Hypothalamus (tissue), 51 donors: ENCODE measurements around the gene IFI27.

Source experiments
- DNase-seq, 51 donors: peaks; one replicate each; lab custom pipeline; 2025; lab: John Stamatoyannopoulos, UW

IFI27 gene

DNA sequence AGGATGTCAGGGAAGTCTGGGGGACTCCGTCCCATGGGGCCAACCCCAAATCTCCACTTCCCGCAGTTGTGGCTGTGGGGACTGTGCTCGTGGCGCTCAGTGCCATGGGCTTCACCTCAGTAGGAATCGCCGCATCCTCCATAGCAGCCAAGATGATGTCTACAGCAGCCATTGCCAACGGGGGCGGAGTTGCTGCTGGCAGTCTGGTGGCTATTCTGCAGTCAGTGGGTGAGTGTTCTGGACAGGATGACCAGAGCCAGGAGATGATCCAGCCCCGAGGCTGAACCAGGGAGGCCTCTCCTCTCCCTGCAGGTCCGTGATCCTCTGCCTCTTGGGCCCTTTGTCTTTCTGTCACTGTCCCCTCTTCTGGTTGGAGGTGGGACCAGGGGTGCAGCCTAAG, 8.8 kb upstream of the IFI27 start:
- DNase-seq = peak in 4 of 51 donors; percentile 19 to 43 (median 30)

DNA sequence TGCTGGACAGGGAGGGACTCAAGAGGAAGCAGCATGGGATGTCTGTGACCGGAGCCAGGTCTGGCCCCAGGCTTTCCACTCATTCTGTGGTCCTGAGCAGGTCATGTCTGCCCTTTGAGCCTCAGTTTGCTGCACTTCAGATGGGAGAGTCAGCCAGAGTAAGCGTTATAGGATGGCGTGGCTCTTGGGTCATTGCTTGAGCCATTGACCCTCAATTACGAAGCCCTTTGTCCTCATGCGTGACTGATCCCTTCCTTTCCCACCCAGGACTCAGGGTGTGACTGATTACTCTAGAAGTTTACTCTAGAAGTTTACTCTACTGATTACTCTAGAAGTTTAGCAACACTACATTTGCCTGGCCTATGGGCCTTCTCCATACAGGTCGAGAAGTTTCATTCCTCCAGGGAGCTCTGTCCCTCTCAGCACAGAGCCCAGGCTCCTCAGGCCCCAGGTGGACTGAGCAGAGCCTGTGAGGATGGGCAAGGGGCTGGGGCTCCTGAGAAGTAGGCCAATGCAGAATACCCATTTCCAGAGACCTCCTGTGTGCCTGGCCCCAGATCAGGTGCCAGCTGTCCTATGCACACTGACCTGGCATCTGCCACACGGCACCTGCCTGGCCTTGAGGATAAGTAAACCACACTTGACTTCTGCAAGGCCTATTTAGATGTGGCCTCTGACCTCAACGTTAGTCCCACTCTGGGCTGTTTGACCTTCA, 7.6 kb upstream of the IFI27 start:
- no peak for DNase-seq

DNA sequence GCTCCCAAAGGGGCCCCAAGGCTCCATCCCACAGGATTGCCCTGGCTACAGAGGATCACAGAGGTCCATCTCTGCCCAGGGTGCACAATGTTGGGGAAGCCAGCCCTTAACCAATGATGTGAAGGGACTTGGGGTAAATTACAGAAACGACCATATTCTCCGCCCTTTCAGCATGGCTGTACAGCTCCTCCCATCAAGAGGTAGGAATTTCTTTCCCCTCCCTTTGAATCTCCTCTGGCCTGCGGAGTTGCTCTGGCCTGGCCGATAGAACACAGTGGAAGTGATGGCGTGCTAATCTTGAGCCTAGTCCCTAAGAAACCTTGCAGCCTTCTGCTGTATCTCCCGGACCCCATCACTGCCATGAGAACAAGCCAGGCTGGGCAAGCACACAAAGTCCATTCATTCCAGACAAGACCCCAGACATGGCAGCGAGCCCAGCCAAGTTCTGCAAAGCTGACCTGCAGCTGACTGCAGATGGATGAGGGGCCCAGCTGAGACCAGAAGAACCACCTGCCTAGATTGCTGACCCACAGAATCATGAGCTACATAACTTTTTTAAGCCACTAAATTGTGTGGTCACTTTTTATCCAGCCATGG, 6.9 kb upstream of the IFI27 start:
- peak in 13 of 51 donors; percentile 13 to 44 (median 27) for DNase-seq

DNA sequence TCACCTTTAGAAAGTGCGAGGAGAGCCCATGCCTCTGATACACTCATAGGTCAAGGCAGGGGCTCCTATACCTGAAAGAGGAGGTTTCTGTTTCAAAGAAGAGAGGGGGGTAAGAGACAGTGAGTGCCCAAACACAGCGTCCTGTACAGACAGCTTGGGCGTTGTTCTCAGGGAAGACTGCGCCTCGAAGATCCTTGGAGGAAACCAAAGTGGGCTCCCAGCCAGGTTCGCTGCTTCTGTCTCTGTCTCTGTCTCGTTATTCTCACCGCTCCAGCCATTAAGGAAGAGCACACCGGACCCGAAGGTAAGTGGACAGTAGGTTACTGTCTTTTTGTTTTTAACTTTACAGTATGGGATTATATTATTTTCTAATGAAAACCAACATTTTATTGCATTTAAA, 5.8 kb upstream of the IFI27 start:
- no peak for DNase-seq

DNA sequence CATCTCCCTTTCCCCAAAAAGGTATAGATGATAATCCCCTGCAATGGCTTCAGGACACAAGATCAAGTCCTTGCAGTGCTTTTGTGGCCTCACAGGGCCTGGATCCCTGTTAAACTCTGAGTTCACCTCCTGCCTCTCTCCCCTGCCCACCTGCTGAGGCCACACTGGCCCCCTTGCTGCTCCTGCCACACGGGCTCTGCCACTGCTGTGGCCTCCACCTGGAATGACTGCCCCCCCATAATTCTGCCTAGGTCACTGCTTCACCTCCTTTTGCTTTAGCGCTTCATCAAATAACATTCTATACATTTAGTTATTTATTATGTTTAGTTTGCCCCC, 653 bp upstream of the IFI27 start:
- no peak for DNase-seq

DNA sequence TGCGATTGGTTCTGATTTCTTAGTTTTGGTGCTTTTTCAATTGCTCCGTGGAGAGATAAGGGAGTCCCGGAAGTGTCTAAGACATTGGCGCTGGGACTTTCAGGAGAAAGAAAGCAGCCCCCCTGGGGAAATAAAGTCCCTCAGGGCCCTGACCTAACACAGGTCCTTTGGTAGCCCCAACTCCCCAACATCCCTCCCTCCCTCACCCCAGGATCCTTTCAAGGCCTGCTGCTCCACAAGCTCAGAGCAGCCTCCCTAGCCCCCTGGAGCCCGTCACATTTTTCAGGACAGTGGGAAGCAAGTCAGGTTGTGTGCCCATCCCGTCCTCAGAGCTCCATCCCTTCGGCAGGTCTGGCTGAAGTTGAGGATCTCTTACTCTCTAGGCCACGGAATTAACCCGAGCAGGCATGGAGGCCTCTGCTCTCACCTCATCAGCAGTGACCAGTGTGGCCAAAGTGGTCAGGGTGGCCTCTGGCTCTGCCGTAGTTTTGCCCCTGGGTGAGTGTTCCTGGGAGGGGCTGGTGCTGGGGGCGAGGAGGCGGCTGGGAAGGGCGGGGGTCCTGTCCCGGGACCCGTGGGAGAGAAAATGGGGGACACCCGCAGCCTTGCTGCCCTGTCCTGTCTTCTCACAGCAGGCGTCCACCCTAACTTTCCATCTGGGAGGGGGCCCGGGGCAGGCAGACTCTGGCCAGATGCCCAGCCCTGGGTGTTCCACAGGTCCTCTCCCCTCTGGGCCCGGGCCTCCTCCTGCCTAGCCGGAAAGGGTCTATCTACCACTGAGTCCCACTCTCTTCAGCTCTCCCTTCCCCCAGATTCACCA, 950 bp downstream of the IFI27 start:
- no peak for DNase-seq

DNA sequence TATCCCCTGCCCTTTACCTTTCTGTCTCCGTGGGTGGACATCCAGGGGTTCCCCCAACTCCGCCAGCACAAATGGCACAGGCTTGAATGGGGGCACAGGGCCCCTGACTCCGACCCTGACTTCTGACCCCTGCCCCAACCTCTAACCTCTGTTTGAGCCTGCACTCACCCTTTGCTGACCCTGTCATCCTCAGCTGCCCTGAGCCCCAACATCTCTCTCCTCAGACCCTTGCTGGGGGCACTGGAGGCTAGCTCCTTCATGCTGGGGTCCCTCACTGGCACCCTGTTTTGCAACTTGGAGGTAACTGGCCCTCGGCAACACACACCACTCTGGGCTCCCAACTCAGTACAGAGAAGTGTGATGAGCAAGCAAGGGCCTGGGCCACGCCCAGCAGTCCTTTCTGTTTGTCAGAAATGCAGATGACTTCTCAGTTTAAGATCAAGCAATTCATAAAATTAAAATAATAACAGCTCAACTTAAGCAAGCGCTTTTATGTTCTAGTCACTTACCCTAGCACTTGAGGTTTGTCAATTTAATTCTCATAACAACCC, 2.1 kb downstream of the IFI27 start:
- no peak for DNase-seq

DNA sequence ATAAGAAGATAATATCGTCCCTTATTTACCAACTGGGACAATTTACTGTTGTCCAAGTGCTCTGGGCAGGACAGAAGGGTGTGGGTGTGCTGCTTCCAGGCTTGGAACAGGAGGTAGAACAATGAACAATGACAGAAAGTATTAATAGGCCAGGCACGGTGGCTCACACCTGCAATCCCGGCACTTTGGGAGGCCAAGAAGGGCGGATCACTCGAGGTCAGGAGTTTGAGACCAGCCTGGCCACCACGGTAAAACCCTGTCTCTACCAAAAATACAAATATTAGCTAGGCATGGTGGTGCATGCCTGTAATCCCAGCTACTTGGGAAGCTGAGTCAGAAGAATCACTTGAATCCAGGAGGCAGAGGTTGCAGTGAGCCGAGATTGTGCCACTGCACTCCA, 2.5 kb downstream of the IFI27 start:
- no peak for DNase-seq

DNA sequence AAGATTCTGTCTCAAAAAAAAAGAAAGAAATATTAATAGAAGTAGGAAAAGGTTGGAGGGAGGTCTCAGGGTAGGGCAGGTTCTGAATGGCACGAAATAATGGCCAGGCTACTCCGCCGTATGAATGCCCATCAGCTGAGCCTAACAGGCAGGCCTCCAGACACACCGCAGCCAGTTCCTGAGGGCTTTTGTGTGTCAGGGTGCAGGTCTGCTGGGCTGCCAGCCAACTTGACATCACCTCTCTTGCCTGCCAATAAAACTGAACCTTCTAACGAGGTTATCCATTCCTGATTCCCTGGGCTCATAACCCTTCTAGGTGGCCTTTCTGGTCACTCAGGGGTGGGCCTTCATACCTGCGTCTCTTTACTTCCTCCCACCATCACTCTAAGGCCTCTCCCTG, 3.0 kb downstream of the IFI27 start:
- peak in 11 of 51 donors; percentile 14 to 38 (median 23) for DNase-seq

DNA sequence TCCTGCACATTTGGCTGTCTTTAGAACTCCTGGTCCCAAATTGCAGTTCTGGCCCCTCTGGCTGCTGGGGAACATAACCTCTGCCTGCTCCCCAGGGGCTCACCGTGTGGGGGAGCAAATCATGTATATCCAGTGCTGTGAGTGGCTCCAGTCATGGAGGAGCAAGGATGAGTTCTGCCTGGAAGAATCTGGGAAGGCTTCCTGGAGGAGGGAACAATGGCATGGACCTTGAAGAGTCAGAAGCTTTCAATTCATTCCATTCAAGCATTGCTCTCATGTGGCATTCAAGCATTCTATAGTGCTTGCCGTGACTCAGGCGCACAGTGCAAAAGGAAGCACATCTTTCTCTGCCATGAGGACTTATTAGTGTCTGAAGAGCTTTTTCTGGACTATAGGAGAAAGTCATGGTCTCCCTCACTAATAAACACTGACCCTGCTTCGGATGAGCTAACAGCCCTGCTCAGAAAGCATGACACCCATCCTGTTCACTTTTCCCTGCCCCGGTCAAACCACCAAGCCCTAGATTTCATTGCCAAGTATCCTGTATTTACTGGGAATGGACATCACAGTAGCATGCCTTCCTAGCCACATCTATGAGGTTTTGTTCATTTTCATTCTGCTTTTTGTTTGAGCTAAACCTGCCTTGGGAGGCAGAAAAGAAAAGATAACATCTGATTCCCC, 3.5 kb downstream of the IFI27 start:
- no peak for DNase-seq

DNA sequence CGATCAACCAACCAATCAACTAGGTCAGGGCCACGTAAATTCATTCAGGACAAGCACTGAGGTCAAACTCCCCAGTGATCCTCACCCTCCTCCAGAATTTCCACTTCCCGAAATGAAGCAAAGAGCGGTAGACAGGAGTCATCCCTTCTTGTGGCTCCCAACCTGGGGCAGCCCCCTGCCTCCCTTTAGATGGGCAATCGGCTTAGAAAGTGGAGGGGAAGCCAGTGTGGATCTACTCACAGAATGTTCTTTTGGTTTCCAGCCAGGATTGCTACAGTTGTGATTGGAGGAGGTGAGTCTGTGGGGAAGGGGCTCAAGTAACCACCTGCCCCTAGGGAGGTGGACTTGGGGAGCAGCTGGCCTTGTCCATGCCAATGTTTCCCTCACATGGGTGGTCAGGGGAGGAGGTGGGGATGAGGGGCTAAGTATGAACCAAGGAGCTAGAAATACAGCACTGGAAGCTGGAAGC, 4.1 kb downstream of the IFI27 start:
- DNase-seq = no peak

DNA sequence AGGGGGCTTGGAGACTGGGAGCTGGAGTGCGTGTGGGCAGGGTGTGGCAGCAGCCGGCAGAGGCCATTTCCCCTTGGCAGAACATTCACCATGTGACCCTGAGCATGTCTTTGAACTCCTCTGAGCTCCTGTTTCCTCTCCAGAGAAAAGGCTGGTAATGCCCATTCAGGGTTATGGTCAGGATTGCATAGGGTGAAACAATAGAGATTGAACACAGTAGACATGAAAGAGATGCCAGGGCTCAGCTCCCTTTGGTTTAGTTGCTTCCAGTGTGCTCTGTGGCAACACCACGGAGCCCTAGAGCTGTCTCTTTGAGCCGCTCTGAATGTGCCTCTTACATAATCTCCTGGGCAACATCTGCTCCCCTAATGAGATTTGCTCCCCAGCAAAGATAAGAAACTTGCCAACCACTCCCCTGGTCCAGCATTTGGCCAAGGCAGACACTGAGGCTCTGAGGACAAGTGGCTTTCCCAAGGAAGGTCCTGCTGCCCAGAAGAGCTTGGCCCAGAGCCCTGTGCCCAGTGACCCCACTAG, 4.6 kb downstream of the IFI27 start:
- peak in 3 of 51 donors; percentile 13 to 24 (median 13) for DNase-seq

DNA sequence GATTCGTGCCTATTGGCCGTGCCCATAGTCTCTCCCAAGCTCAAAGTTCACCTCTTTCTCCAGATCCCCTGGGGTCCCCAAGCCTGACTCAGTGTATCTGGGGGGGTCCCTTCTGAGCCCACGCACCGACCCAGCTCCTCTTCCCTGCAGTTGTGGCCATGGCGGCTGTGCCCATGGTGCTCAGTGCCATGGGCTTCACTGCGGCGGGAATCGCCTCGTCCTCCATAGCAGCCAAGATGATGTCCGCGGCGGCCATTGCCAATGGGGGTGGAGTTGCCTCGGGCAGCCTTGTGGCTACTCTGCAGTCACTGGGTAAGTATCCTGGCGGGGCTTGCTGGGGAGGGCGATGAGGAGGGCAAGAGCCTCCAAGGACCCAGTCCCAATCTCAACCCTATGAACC, 5.1 kb downstream of the IFI27 start:
- DNase-seq = no peak

DNA sequence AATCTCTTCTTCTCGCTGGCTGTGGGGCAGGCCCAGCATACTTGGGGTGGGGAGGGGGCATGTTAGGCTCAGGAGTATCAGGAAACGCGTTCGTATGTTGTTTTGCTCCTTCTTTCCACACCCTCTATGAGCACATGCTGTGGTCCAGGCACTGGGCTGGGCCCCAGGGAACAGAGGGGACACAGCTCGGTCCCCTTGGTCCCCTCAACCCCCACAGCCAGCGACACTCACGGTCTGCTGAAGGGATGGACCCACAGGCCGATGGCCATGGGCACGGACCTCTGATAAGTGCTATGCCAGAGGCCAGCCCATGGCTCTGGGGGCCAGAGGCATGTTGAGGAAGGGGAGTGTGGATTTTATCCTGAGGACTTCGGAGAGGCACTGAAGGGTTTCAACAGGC, 6.2 kb downstream of the IFI27 start:
- DNase-seq = no peak

DNA sequence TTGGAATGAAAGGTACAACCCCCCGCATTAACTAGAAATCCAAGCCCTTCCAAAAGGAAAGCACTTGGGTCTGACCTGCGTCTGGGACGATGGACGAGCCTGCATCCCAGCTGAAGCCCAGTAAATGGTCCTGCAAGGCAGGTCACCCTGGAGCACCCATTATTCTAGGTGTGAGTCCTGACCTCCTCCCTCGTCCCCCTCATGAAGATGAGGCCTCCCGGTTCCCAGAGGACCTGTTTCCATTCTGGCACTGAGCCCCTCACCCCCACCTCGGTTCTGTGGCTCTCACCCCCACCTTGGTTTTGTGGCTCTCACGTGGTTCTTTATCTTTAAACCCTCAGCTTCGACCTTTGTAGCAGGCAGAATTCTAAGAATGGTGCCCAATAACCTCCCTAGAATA, 7.3 kb downstream of the IFI27 start:
- DNase-seq = no peak

DNA sequence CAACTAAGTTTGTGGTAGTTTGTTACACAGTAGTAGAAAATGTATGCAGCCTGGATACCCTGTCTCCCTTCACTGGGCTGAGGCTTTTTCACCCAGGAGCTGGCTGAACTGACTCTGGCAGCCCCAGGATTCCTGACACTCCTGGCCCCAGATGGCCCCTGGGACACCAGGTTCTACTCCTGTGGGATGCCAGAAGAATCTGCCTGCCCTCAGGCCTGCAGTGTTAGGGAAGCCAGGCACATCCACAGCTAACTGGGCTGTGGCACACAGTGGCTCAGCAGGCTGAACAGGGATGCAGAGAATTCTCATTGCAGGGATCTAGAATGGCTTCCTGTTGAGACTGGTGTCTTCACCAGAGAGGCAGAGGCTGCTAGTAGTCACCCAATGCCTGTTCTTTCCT, 8.5 kb downstream of the IFI27 start:
- DNase-seq = no peak

DNA sequence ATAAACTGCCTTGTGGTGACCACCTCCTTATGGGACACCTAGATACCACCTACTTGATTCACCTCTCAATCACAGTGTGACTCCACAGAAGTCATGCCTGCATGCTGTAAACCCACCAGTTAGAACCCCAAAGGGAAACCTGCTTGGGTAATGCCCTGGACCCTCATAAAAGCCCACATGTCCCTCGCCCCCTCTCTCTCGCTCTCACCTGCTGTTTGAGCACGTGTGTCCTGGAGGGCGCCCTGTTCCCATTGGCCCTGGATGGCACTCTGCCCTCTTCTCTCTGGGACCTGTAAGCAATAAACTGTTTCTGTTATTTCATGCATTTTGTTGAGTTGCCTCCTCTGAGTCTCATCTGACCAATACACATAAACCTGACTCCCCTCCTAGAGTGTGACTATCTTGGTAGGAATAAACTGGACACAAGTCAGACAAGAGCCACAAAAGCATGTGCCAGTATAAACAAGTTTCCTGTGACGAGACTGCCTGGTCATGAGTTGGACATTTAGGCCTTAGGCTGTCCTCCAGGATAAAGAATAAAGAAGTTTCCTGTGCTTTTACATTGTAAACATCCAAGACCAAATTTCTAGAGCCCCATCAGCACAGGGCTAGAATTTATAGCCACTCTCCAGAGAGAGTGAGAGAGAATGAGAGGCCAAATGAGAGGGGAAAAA, 10.3 kb downstream of the IFI27 start:
- no peak for DNase-seq

DNA sequence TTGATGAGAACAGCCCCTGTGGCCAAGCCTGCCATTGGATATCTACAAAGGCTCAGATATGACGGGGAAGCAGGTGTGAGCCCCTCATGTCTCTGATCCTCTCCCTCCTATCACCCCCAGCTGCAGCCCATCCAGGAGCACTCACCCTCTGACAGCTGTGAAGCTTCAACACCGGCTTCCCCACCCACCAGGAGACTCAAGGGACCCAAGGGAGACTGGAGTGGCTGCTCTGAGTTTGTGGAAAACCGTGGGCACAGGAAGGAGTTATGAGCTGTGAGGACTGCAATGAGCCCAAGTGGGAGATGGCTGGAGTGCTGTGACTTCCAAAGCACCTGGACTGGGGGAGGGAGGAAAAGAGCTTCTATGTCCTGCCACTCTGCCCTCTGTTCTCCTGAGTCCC, 10.9 kb downstream of the IFI27 start:
- DNase-seq = no peak

DNA sequence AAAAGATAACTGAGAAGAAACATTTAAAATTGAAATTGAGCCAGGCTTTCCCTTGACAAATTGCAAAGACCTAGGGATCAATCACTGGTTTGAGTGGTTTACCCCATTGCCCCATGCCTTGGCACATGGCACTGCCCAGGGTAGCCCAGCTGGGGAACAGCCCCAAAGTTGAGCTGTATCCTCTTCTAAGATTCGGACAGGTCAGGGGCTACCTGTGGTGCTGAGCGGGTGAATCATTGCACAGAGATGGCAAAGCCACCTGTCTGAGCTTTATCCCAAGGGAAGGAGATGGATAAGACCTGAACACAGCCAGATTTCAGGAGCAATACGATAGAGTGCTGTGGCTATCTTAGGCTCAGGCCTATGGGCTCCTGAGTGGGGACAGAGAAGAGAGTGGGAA, 11.9 kb downstream of the IFI27 start:
- no peak for DNase-seq

DNA sequence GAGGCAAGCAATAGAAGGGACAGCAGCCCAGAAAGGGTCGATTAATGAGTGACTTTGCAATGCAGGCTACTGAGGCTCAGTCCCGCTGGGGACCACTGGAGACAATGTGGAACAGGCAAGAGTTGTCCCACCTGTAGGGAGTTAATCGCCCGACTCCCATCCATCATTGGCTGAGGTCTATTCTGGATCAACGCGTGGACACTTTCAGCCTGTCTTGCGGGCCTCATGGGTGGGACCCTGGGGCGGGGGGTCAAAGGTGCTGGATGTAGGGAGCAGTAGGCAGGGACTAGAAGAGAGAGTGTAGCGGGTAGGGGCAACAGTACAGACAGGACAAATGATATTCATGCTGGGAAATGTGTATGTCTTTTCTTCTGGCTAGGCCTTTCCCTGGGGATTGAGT, 12.8 kb downstream of the IFI27 start:
- DNase-seq = no peak
